Thyroid gland (tissue), 4 donors: Measurements from ENCODE around the gene HEMK1. TPM values are rescaled to one million over a fixed set of nuclear protein-coding genes. Genes with fewer than 3 reads are reported as not detected.

ENCODE experiments used
- DNase-seq, 2 donors: peaks; one replicate each; pipeline ENCODE4 v3.0.0-alpha.2; 2019
- H3K27ac ChIP-seq, 3 donors: fragments of 200-600 bp; sonication (generic); 1 replicate in 2 of 3; 2 replicates in 1 of 3; pipeline ENCODE4 v1.5.1; 2016 to 2019; ENCODE audit warnings: mild to moderate bottlenecking in 1 of 3, moderate library complexity in 1 of 3
- H3K27me3 ChIP-seq: fragments of 200-600 bp; sonication (generic); one replicate; pipeline ENCODE4 v1.5.1; 2019
- H3K36me3 ChIP-seq, 2 donors: fragments of 200-600 bp; sonication (generic); one replicate each; pipeline ENCODE4 v1.5.1; 2016 to 2019
- H3K4me1 ChIP-seq, 2 donors: fragments of 200-600 bp; sonication (generic); one replicate each; pipeline ENCODE4 v1.5.1; 2017 to 2019
- H3K4me3 ChIP-seq, 3 donors: fragments of 200-600 bp; sonication (generic); replicated peaks in 1 of 3; 1 replicate in 2 of 3; 2 replicates in 1 of 3; pipeline ENCODE4 v1.5.1; 2016; ENCODE audit warnings: mild to moderate bottlenecking in 1 of 3
- H3K9me3 ChIP-seq: fragments of 200-600 bp; sonication (generic); one replicate; pipeline ENCODE4 v1.5.1; 2017
- POLR2A ChIP-seq, 2 donors: fragments of 450-650 bp; IDR thresholded peaks; one replicate each; pipeline ENCODE4 v1.6.1; 2017; ENCODE audit warnings: antibody characterized with exemption in 2 of 2, mild to moderate bottlenecking in 2 of 2, moderate library complexity in 1 of 2
- WGBS, 2 donors: methylation state at CpG; one replicate each; pipeline ENCODE4 v1.1.5; 2017; 5-methylcytosine and 5-hydroxymethylcytosine counted together
- intact Hi-C: fragments of 100-400 bp; cut with DNase I; formaldehyde crosslinking; loops from one replicate; pipeline ENCODE4 v1.15.1; 2023
- total RNA-seq, 4 donors: library from RNA; depleted of rRNA; stranded (reverse); fragments of >200 nt; gene quantifications; one replicate each; pipeline ENCODE4 v1.2.3, GENCODE V29; 2016
- TF ChIP-seq, protein P1 (sequence below), 6 experiments: fragments of 200-600 bp in 3 of 6; fragments of 450-650 bp in 3 of 6; sonication (generic) in 3 of 6; IDR thresholded peaks; one replicate each; pipeline ENCODE4 v1.5.1; 2016 to 2019; ENCODE audit warnings: antibody characterized with exemption in 6 of 6, mild to moderate bottlenecking in 2 of 6, inconsistent platforms in 1 of 6, moderate library complexity in 1 of 6

Gene HEMK1
- total RNA-seq, 4 donors from 2014 or later: 13.9 to 20.8 (median 17.6) TPM

DNA sequence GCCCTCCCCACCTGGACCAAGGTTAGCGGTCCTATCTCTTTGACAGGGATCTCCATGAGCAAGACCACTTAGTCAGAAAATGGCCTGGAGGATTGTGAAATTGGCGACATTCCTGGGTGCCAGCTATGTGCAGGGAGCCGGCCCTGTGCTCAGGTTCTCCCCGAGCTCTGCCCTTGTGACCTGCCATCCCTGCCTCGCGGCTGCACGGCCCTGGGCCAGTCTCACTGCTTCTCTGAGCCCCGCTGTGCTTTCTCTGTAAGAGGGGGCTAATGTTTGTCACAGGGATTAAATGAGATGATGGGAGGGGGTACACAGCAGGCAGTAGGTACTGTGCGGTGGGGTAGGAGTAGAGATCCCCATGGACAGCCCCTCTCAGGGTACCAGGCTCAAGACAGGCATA, 16.7 kb upstream of the HEMK1 start:
- H3K9me3 ChIP-seq: no peaks in the 10 kb centered on the region
- no peak overlapping the region for H3K27ac ChIP-seq
- intact Hi-C loops: no loop called here
- WGBS, 2 donors: 72 to 86% methylated on average over 1 to 8 of the region's 9 CpGs
- TF ChIP-seq POLR2A (IDR thresholded peaks at IDR 0.05): no peak
- TF ChIP-seq, protein P1, sequence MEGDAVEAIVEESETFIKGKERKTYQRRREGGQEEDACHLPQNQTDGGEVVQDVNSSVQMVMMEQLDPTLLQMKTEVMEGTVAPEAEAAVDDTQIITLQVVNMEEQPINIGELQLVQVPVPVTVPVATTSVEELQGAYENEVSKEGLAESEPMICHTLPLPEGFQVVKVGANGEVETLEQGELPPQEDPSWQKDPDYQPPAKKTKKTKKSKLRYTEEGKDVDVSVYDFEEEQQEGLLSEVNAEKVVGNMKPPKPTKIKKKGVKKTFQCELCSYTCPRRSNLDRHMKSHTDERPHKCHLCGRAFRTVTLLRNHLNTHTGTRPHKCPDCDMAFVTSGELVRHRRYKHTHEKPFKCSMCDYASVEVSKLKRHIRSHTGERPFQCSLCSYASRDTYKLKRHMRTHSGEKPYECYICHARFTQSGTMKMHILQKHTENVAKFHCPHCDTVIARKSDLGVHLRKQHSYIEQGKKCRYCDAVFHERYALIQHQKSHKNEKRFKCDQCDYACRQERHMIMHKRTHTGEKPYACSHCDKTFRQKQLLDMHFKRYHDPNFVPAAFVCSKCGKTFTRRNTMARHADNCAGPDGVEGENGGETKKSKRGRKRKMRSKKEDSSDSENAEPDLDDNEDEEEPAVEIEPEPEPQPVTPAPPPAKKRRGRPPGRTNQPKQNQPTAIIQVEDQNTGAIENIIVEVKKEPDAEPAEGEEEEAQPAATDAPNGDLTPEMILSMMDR (IDR thresholded peaks at IDR 0.05): no peak
- no peak for DNase-seq
- H3K36me3 ChIP-seq: no peaks in the 10 kb centered on the region
- no peak overlapping the region for H3K4me3 ChIP-seq
- no peaks in the 10 kb centered on the region for H3K27me3 ChIP-seq
- H3K4me1 ChIP-seq: no peaks in the 10 kb centered on the region

DNA sequence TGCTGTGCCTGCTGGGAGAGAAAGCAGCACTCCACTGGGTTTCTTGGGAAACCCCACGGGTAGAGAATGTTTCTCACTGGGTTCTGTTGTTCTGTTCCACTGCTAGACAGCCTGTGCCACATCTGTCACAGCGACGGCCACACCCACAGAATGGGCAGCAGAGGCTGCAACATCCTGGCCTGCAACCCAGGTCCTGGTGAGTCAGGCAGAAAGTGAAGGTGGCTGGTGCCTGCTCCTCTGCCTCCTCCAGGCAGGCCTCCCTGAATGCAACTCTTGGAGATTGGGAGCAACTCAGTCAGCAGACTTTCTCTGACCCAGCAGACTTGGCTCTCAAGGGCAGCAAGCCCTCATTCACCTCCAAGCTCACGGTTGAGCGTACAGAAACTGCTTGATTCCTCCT, 14.8 kb upstream of the HEMK1 start:
- Histone ChIP-seq H3K9me3 (no peaks in the 10 kb centered on the region), H3K27me3 (no peaks in the 10 kb centered on the region), H3K36me3 (no peaks in the 10 kb centered on the region), H3K4me3 (no peak overlapping the region), H3K4me1 (no peaks in the 10 kb centered on the region), H3K27ac (no peak overlapping the region)
- intact Hi-C loops: no loop called here
- no peak for DNase-seq
- WGBS, 2 donors: 84 to 93% methylated on average over 2 to 5 of the region's 5 CpGs
- TF ChIP-seq, protein P1 (IDR thresholded peaks at IDR 0.05): no peak
- no peak for TF ChIP-seq POLR2A (IDR thresholded peaks at IDR 0.05)

DNA sequence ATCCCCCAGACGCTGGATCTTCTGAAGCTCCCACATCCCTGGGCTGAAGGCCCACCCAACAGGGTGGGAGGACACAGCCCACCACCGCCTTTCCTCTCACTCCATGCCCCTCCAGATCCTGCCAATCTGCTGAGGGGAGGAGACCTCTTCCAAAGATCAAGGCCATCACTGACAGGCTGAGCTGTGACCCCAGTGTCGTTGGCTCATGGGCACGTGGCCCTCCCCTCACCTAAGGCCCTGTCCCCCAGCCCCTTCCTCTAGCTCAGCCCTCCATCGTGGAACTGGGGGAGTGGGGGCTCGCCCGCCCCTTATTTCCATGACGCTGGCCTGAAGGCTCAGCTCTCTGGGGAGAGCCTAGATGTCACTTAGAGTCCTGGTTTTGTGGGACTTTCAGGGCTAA, 12.2 kb upstream of the HEMK1 start:
- no peak for DNase-seq
- Histone ChIP-seq H3K4me3 (no peak overlapping the region), H3K27ac (no peak overlapping the region), H3K36me3 (no peaks in the 10 kb centered on the region), H3K9me3 (no peaks in the 10 kb centered on the region), H3K4me1 (no peaks in the 10 kb centered on the region), H3K27me3 (no peaks in the 10 kb centered on the region)
- WGBS, 2 donors: 62 to 78% methylated on average over 8 of the region's 8 CpGs
- intact Hi-C loops: no loop called here
- TF ChIP-seq, protein P1 (IDR thresholded peaks at IDR 0.05): no peak
- no peak for TF ChIP-seq POLR2A (IDR thresholded peaks at IDR 0.05)

DNA sequence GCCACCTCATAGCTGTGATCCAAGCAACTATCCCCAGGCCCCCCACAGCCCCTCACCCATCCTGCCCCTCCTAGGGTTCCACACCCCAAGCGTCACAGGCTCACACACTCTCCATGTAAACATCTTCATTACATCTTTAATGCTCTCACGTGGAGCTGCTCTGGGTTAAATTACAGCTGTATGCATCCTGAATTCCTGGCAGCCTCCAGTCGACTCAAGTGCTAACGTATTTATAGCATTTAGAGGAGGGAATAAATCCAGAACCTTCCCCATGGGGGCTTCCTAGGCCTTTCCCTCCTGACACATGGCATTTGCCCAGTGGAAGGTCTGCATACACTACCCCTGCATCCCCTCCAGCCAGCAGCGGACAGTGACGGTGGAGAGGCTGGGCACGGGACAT, 11.4 kb upstream of the HEMK1 start:
- no peak for DNase-seq
- Histone ChIP-seq H3K4me1 (no peaks in the 10 kb centered on the region), H3K9me3 (no peaks in the 10 kb centered on the region), H3K27me3 (no peaks in the 10 kb centered on the region), H3K27ac (no peak overlapping the region), H3K36me3 (no peaks in the 10 kb centered on the region), H3K4me3 (no peak overlapping the region)
- WGBS, 2 donors: 63% methylated on average over 7 of the region's 7 CpGs
- intact Hi-C loops: no loop called here
- TF ChIP-seq POLR2A (IDR thresholded peaks at IDR 0.05): no peak

DNA sequence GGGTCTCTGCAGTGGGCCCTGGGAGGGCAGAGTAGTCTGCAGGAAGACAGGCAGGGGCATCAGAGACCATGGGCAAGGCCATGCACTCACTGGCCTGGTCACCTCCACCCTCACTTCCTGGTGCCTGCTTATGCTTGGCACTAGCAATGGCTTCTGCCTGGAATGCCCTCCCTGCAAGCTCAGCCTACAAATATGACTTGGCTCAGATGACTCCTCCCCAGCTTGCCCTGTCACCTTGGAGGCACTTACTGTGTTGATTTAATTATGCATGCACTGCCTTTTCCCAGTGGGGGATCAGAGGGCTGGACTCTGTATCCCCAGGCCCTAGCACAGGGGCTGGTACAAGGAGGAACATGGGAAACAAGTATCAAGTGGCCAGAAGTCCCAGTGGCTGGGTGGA, 9.6 kb upstream of the HEMK1 start:
- no peaks in the 10 kb centered on the region for H3K4me1 ChIP-seq
- H3K27me3 ChIP-seq: no peaks in the 10 kb centered on the region
- TF ChIP-seq POLR2A (IDR thresholded peaks at IDR 0.05): no peak
- TF ChIP-seq, protein P1 (IDR thresholded peaks at IDR 0.05): no peak
- DNase-seq: no peak
- H3K9me3 ChIP-seq: no peaks in the 10 kb centered on the region
- H3K36me3 ChIP-seq: no peaks in the 10 kb centered on the region
- no peak overlapping the region for H3K4me3 ChIP-seq
- intact Hi-C loops: loop anchor here (10.0 kb wide), 1 partner anchor 815 kb away; no protein-coding TSS in a partner anchor
- no peak overlapping the region for H3K27ac ChIP-seq

DNA sequence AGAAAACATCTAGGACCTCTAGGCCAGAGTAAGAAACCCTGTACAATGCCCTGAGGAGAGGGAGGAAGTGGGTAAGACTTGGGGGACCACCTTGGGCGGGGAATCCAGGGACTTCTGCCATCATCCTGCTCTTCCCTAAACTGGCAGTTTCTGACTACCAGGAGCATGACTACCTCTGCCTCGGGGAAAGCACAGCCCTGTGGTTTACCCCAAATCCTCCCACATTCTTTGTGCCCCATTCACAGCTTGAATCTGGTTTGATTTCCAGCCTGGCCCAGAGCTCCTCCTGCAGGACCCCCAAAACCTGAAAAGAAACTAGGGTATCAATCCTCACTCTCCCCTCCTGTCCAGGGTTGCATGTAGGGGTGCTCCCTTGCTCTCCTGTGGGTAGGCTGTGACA, 6.5 kb upstream of the HEMK1 start:
- Histone ChIP-seq H3K36me3 (no peaks in the 10 kb centered on the region), H3K27ac (no peak overlapping the region), H3K4me3 (no peak overlapping the region), H3K27me3 (no peaks in the 10 kb centered on the region), H3K9me3 (no peaks in the 10 kb centered on the region), H3K4me1 (peaks cover 8 to 10% of the 10 kb centered on the region in 2 donors)
- TF ChIP-seq POLR2A (IDR thresholded peaks at IDR 0.05): no peak
- TF ChIP-seq, protein P1 (IDR thresholded peaks at IDR 0.05): no peak
- WGBS, 2 donors: 78 to 94% methylated on average over 2 of the region's 2 CpGs
- no peak for DNase-seq
- intact Hi-C loops: loop anchor here (10.0 kb wide), 1 partner anchor 812 kb away; no protein-coding TSS in a partner anchor
